ENCODE measurements around the gene HOXC11.

The HOXC11 gene

DNA sequence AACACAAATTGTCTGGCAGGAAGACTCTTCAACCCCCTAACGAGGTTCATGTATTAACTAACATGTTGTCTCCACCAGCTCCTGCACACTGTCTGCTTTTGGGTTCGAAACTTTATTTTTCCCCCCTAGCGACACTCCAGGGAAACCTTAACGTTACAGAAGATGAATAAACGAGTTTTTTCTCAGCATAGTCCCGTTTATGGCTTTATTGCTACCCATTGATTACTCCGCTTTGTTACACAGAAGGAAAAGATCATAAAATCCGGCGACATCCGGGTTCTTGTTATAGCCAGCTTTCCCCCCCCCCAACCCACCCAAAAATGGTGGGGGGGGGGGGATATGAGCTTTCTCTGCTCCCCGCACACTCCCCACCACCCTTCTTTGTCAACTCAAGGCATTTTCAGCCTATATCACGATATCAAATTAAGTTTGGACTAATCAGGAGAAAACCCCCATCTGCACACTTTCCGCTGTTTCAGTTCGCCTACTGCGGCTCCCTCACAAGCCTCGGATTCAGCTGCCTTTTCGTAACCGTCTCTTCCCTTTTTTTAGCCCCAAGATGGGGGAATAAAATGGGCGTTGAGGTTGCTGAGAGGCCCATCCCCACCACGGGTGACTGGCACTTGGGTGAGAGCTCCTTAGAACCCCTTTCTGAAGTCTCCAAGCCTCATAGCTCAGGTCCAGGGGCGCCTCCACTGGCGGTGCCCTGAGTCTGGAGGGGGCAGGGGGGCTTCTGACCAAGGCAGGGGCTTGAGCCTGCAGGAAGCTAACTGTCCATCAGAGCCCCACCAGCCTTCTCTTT, 53.9 kb downstream of the HOXC11 start:
- DNase-seq, result no peak
